HG03378 (cell line): ENCODE measurements around the gene RAC2.
"Not testable (repeated sequence)": the region's sequence is repeated elsewhere in the genome, so short reads cannot be mapped to it uniquely, and the experiment has no call there.

Source experiments
- ATAC-seq: cut with Tn5 transposase; IDR thresholded peaks from one replicate; pipeline ENCODE4 v1.9.1; 2021; ENCODE audit warnings: mild to moderate bottlenecking, moderate library complexity; ENCODE audit not compliant: unreplicated experiment

RAC2 gene

GRCh38 chr22:37206841-37207821 lies 36.9 kb downstream of the RAC2 start:
- ATAC-seq, result no peak

GRCh38 chr22:37206118-37206840 lies 37.8 kb downstream of the RAC2 start:
- no peak for ATAC-seq

GRCh38 chr22:37205046-37205445 lies 39.0 kb downstream of the RAC2 start:
- ATAC-seq, result no peak

GRCh38 chr22:37204045-37204655 lies 39.9 kb downstream of the RAC2 start:
- no peak for ATAC-seq

GRCh38 chr22:37203354-37204044 lies 40.6 kb downstream of the RAC2 start:
- no peak for ATAC-seq

- no peak for ATAC-seq
Observed at GRCh38 chr22:37202716-37203115, 41.4 kb downstream of the RAC2 start.

GRCh38 chr22:37202001-37202555 lies 42.0 kb downstream of the RAC2 start:
- ATAC-seq, result no peak

GRCh38 chr22:37201443-37201820 lies 42.6 kb downstream of the RAC2 start:
- ATAC-seq, result not testable (repeated sequence)

GRCh38 chr22:37199760-37200108 lies 44.3 kb downstream of the RAC2 start:
- peak; percentile 3 for ATAC-seq

GRCh38 chr22:37199103-37199759 lies 44.8 kb downstream of the RAC2 start:
- peak; percentile 77 for ATAC-seq

- ATAC-seq, result no peak
Observed at GRCh38 chr22:37198258-37199102, 45.6 kb downstream of the RAC2 start.

- no peak for ATAC-seq
Observed at GRCh38 chr22:37197451-37198257, 46.4 kb downstream of the RAC2 start.

- ATAC-seq, result no peak
Observed at GRCh38 chr22:37196539-37197450, 47.3 kb downstream of the RAC2 start.

GRCh38 chr22:37195921-37196320 lies 48.1 kb downstream of the RAC2 start:
- no peak for ATAC-seq

- no peak for ATAC-seq
Observed at GRCh38 chr22:37194750-37195149, 49.3 kb downstream of the RAC2 start.

GRCh38 chr22:37193629-37194191 lies 50.4 kb downstream of the RAC2 start:
- no peak for ATAC-seq

- ATAC-seq, result no peak
Observed at GRCh38 chr22:37192741-37193140, 51.3 kb downstream of the RAC2 start.
